GM12891 (cell line): ENCODE results near the gene IGFBP3.

Source experiments
- POLR2A ChIP-seq: IDR thresholded peaks from 2 replicates; pipeline ENCODE4 v1.6.1; 2011; ENCODE audit warnings: low read depth, low read length, control low read depth
- POLR2AphosphoS5 ChIP-seq: IDR thresholded peaks from 2 replicates; pipeline ENCODE4 v1.6.1; 2011; ENCODE audit warnings: low read depth, low read length, control low read depth

- TF ChIP-seq POLR2AphosphoS5: no peak
- no peak for TF ChIP-seq POLR2A
Observed at GRCh38 chr7:45922810-45923209, 1.7 kb upstream of the IGFBP3 start.
